GM12801 (cell line): Measurements from ENCODE around the gene C4BPB.

ENCODE experiments used
- CTCF ChIP-seq: IDR thresholded peaks from one replicate; pipeline ENCODE4 v1.5.1; 2011; ENCODE audit warnings: control low read depth; ENCODE audit not compliant: insufficient read length; ENCODE audit errors: extremely low read depth

Gene C4BPB

GRCh38 chr1:207063014-207063413 is 25.6 kb upstream of the C4BPB start:
- no peak for TF ChIP-seq CTCF

- TF ChIP-seq CTCF, result no peak
Measured at GRCh38 chr1:207064561-207064960, 24.1 kb upstream of the C4BPB start.

- no peak for TF ChIP-seq CTCF
Measured at GRCh38 chr1:207067185-207067584, 21.5 kb upstream of the C4BPB start.

GRCh38 chr1:207067665-207068064 is 21.0 kb upstream of the C4BPB start:
- TF ChIP-seq CTCF, result no peak

GRCh38 chr1:207069061-207069460 is 19.6 kb upstream of the C4BPB start:
- TF ChIP-seq CTCF, result no peak

- TF ChIP-seq CTCF, result no peak
Measured at GRCh38 chr1:207069858-207070506, 18.7 kb upstream of the C4BPB start.

GRCh38 chr1:207070811-207071210 is 17.8 kb upstream of the C4BPB start:
- no peak for TF ChIP-seq CTCF

GRCh38 chr1:207071426-207071825 is 17.2 kb upstream of the C4BPB start:
- no peak for TF ChIP-seq CTCF
